HFF-Myc (cell line): Measurements from ENCODE around the gene SFI1.

ENCODE experiments used
- DNase-seq: peaks from one replicate; pipeline ENCODE4 v3.0.0-alpha.2; 2011; ENCODE audit warnings: low read depth; ENCODE audit errors: extremely low read depth
- H3K4me3 ChIP-seq: replicated peaks from 2 replicates; pipeline ENCODE4 v1.5.1; 2011; ENCODE audit warnings: low read depth, mild to moderate bottlenecking, control low read depth, low read length
- CTCF ChIP-seq: IDR thresholded peaks from 2 replicates; pipeline ENCODE4 v1.5.1; 2012; ENCODE audit warnings: mild to moderate bottlenecking, low read depth, low read length, control low read depth; ENCODE audit errors: missing control alignments

SFI1 gene

DNA sequence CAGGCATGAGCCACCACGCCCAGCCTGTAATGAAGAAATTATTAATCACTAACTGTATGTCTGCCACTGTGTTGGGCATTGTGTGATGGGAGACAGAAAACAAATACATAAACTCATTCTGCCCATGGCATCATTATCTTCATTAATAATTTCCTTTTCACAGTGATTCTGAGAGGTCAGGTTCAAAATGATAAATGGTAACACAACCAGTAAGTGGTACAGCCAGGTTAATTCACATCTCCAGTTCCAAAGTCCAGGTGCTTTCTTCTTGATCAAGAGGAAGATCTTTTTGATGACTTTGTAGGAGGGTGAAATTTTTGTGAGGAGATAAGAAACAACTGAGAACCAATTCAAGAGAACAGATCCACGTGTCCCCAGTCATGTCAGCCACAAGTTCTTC is 98.9 kb downstream of the SFI1 start:
- TF ChIP-seq CTCF, result no peak
- DNase-seq, result no peak
- H3K4me3 ChIP-seq, result no peak overlapping the region

GRCh38 chr22:31602259-31602952 is 106.1 kb downstream of the SFI1 start:
- DNase-seq, result peak; percentile 52
- H3K4me3 ChIP-seq, result no peak overlapping the region
- TF ChIP-seq CTCF, result no peak

GRCh38 chr22:31603081-31603525 is 106.8 kb downstream of the SFI1 start:
- TF ChIP-seq CTCF, result no peak
- H3K4me3 ChIP-seq, result no peak overlapping the region
- DNase-seq, result no peak

DNA sequence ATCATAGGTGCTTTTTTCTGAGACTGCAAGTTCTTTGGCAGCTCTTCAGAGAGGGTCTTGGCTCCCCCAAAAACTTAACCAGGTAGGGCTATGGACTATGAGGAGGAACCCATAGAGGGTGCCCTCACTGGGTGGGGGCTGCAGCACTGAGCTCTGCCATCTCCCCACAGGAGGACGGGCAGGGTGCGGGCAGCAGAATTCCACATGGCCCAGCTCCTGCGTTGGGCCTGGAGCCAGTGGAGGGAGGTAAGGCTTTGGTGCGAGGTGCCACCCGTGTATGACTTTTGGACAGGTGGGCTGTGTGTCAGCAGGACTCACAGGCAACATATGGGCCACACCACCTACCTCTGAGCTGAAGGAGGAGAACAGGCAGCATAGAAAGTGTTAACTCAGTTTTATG is 107.2 kb downstream of the SFI1 start:
- TF ChIP-seq CTCF, result no peak
- H3K4me3 ChIP-seq, result no peak overlapping the region
- DNase-seq, result no peak

DNA sequence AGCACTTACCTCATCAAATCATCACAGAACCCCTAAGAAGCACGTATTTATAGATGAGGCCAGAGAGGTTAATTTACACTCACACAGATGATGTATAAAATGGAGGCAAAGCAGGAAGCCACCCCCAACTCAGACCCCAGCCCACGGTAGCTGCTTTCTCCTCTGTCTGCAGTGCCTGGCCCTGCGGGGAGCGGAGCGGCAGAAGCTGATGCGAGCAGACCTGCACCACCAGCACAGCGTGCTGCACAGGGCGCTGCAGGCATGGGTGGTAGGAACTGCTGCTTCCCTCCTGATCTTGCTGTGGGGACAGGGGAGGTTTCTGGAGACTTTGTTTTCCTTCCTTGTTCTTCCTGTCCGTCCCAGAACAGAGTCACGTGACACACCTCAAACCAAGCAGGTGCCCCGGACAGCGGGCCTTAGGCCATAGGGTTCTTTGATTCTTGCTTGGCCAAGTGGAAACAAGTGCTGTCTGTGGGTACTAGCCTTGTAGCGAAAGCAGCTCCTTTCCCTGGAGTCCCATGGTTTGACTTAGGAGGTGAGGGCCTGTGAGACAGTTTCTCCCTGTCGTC is 107.9 kb downstream of the SFI1 start:
- DNase-seq, result no peak
- TF ChIP-seq CTCF, result no peak
- no peak overlapping the region for H3K4me3 ChIP-seq

DNA sequence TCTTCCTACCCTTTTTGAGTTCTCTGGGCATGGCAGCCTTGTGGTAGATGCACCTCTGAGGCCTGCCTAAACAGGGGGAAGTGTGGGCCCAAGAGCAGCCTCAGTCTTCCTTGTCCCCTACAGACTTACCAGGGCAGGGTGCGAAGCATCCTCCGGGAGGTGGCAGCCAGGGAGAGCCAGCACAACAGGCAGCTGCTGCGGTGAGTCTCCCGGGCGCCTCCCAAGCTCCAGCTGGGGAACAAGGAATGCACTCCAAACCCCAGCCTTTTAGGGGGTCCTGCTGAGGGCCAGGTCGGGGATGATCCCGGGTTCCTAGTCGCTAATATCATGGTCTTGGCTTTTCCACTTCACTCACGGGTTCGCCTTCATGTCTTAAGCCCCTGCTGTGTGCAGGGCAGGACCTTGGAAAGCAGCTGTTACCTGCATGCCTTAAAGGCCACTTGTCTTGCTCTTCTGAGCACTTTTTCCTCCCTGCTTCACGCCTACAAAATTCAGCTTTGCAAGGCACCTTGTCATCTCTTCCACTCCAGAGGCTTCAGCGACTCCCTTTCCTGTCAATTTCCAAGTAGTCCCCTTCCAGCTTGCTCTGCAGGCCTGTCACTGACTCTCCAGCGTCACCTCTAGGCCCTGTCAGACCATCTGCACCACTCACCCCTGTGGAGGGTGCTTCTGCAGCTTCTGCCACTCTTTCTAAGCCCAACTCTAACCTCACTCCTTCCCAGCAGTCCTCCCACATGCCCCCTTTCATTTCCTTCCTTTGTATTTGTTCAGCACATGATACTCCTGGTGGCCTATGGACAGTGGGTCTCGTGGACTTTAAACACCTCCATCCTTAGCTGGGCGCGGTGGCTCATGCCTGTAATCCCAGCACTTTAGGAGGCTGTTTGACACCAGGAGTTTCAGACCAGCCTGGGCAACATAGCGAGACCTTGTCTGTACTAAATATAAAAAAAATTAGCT is 108.7 kb downstream of the SFI1 start:
- TF ChIP-seq CTCF, result no peak
- no peak for DNase-seq
- H3K4me3 ChIP-seq, result no peak overlapping the region
